Measurements from ENCODE around the gene KIF9.
"Not testable (repeated sequence)": the region's sequence is repeated elsewhere in the genome, so short reads cannot be mapped to it uniquely, and the experiment has no call there.

The KIF9 gene

DNA sequence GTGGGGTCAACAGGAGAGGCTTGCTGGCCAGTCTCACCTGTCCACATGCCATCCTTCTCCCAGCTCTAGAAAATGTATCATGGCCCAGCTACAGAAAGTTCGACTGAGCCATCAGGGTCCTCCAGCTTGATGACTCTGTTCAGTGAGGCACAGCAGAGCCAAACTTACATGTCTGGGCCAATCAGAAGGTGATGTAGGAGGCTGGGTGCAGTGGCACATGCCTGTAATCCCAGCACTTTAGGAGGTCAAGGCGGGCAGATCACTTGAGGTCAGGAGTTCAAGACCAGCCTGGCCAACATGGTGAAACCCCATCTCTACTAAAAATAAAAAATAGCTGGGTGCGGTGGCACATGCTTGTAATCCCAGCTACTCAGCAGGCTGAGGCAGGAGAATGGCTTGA is 31.5 kb downstream of the KIF9 start:
- not testable (repeated sequence) for H3K4me1 ChIP-seq (ENCODE audit: control insufficient read depth, insufficient read depth, low read length, poor library complexity, severe bottlenecking); H3K27ac ChIP-seq (ENCODE audit: low read depth, low read length, severe bottlenecking); H3K36me3 ChIP-seq (ENCODE audit: control insufficient read depth, insufficient read depth, low read length); H3K4me3 ChIP-seq (ENCODE audit: extremely low read depth, insufficient read depth, low read length, poor library complexity, severe bottlenecking); H3K9me3 ChIP-seq (ENCODE audit: control insufficient read depth, low read length)
- WGBS, 2 experiments (ENCODE audit: insufficient coverage in 2 of 2), result 66 to 76% methylated on average over 2 to 3 of the region's 3 CpGs

GRCh38 chr3:47250309-47251060 is 32.1 kb downstream of the KIF9 start:
- no peak overlapping the region for H3K27ac ChIP-seq (ENCODE audit: low read depth, low read length, severe bottlenecking)
- H3K9me3 ChIP-seq (ENCODE audit: control insufficient read depth, low read length), result no peaks in the 10 kb centered on the region
- H3K36me3 ChIP-seq (ENCODE audit: control insufficient read depth, insufficient read depth, low read length), result no peaks in the 10 kb centered on the region
- H3K4me3 ChIP-seq (ENCODE audit: extremely low read depth, insufficient read depth, low read length, poor library complexity, severe bottlenecking), result no peak overlapping the region
- WGBS, 2 experiments (ENCODE audit: insufficient coverage in 2 of 2), result 73 to 86% methylated on average over 1 to 6 of the region's 7 CpGs
- H3K4me1 ChIP-seq (ENCODE audit: control insufficient read depth, insufficient read depth, low read length, poor library complexity, severe bottlenecking), result no peaks in the 10 kb centered on the region

DNA sequence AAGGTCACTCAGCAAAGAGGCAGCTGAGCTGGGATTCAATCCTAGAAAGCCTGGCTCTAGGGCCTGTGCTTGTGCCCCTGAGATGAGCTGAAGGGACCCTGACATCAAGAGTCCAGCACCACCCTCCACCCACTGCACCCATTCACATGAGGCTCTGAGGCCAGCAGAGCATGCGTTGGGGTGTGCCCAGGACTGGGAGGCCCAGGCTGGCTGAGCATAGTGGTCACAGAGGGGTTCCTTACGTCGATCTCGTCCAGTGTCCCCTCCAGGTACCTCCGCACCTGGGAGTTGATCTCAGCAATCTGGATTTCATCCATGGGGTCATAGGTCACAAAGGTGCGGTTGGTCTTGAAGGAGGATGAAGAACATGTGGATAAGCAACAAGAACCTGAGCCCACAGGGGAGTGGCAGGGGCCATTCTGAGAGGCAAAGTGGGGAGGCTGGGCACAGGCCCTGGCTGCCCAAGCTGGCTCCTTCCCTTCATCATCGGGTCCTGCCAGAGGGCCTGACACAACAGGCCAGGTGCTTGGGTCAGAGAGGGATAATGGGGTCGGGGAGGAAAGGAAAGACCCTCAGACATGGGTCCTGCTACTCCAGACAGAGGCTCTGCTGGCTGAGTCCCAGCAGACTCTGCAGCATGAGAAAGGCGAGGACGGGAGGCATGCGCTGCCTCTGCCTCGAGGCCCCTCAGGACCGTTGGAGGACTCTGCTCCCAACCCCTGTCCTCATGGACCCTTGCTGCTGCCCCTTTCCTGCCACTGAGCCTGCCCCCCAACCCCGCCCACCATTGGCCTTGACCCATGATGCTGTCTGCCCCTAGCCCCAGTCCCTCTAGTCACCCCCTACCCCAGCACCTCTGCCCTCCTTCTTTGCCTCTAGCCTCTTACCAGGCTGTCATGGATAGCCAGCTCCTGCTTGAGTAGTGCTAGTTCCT is 35.2 kb downstream of the KIF9 start:
- Histone ChIP-seq H3K4me3 (ENCODE audit: extremely low read depth, insufficient read depth, low read length, poor library complexity, severe bottlenecking) (no peak overlapping the region), H3K9me3 (ENCODE audit: control insufficient read depth, low read length) (no peaks in the 10 kb centered on the region), H3K36me3 (ENCODE audit: control insufficient read depth, insufficient read depth, low read length) (no peaks in the 10 kb centered on the region), H3K27ac (ENCODE audit: low read depth, low read length, severe bottlenecking) (no peak overlapping the region), H3K4me1 (ENCODE audit: control insufficient read depth, insufficient read depth, low read length, poor library complexity, severe bottlenecking) (no peaks in the 10 kb centered on the region)
- 88 to 97% methylated on average over 13 to 14 of the region's 14 CpGs for whole genome bisulfite sequencing, 2 experiments (ENCODE audit: insufficient coverage in 2 of 2)

GRCh38 chr3:47245271-47245670 is 37.3 kb downstream of the KIF9 start:
- Histone ChIP-seq H3K27ac (ENCODE audit: low read depth, low read length, severe bottlenecking) (no peak overlapping the region), H3K4me1 (ENCODE audit: control insufficient read depth, insufficient read depth, low read length, poor library complexity, severe bottlenecking) (no peaks in the 10 kb centered on the region), H3K36me3 (ENCODE audit: control insufficient read depth, insufficient read depth, low read length) (no peaks in the 10 kb centered on the region), H3K4me3 (ENCODE audit: extremely low read depth, insufficient read depth, low read length, poor library complexity, severe bottlenecking) (no peak overlapping the region), H3K9me3 (ENCODE audit: control insufficient read depth, low read length) (no peaks in the 10 kb centered on the region)
- WGBS, 2 experiments (ENCODE audit: insufficient coverage in 2 of 2), result 90 to 96% methylated on average over 2 of the region's 2 CpGs

DNA sequence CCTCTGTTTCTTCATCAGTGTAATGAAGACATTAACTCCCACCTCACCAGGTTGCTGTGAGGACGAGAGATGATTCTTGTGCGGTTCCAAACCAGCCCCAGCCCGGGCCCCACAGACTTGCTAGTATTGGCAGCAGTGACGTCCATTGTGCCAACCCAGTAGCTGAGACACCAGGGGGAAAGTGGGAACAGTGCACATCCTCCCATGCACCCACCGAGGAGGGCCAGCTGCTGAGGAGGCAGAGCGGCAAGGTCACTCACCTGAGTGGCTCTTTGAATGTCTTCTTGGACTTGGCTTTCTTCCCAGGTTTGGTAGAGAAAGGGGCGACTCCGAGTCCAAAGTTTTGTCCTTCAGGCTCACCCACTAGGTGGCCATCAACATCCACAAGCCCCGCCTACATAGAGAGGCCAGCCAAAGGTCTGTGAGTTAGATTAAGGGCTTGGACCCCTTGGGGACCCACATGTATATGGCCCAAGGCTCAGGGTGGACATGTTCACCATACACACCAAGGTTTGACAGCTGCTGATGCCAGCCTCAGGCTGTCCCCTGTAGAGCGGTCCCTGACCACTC is 38.0 kb downstream of the KIF9 start:
- H3K27ac ChIP-seq (ENCODE audit: low read depth, low read length, severe bottlenecking), result no peak overlapping the region
- WGBS, 2 experiments (ENCODE audit: insufficient coverage in 2 of 2), result 94% methylated on average over 7 to 8 of the region's 10 CpGs
- H3K36me3 ChIP-seq (ENCODE audit: control insufficient read depth, insufficient read depth, low read length), result no peaks in the 10 kb centered on the region
- H3K4me1 ChIP-seq (ENCODE audit: control insufficient read depth, insufficient read depth, low read length, poor library complexity, severe bottlenecking), result no peaks in the 10 kb centered on the region
- no peaks in the 10 kb centered on the region for H3K9me3 ChIP-seq (ENCODE audit: control insufficient read depth, low read length)
- no peak overlapping the region for H3K4me3 ChIP-seq (ENCODE audit: extremely low read depth, insufficient read depth, low read length, poor library complexity, severe bottlenecking)

DNA sequence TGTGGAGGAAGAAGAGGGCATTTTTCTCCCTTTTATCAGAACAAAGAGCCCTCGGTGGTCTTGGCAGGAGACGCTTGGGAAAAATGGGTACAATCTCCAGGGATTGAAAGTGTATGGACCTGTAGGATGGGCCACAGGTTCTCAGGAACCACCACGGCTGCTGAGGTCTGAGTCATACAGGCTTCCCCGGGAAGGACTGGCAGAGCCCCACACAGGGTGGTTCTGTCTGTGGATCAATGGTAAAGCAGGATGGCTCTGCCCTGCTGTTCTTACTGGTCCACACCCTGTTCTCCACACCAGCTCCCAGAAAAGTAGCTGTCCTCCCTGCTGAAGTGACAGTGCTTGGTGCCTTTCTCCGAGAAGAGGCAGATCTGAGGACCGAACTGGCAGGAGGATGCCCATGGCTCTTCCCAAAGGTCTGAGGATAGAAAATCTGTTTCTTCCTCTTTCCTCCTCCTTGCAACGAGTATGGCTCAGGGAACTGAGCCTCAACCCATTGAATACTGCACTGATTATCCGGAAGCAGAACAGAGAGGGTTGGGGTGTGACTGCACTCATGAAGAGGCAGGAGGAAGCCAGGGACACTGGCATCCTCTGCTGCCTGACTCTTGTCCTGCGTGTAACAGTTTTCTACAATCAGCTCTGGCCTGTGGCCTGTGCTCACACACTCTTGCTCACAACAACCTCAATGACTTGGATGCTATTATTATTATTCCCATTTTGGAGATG is 39.0 kb downstream of the KIF9 start:
- no peak overlapping the region for H3K27ac ChIP-seq (ENCODE audit: low read depth, low read length, severe bottlenecking)
- H3K4me1 ChIP-seq (ENCODE audit: control insufficient read depth, insufficient read depth, low read length, poor library complexity, severe bottlenecking), result no peaks in the 10 kb centered on the region
- H3K36me3 ChIP-seq (ENCODE audit: control insufficient read depth, insufficient read depth, low read length), result no peaks in the 10 kb centered on the region
- H3K9me3 ChIP-seq (ENCODE audit: control insufficient read depth, low read length), result no peaks in the 10 kb centered on the region
- H3K4me3 ChIP-seq (ENCODE audit: extremely low read depth, insufficient read depth, low read length, poor library complexity, severe bottlenecking), result no peak overlapping the region
- WGBS, 2 experiments (ENCODE audit: insufficient coverage in 2 of 2), result 88 to 91% methylated on average over 7 of the region's 9 CpGs

DNA sequence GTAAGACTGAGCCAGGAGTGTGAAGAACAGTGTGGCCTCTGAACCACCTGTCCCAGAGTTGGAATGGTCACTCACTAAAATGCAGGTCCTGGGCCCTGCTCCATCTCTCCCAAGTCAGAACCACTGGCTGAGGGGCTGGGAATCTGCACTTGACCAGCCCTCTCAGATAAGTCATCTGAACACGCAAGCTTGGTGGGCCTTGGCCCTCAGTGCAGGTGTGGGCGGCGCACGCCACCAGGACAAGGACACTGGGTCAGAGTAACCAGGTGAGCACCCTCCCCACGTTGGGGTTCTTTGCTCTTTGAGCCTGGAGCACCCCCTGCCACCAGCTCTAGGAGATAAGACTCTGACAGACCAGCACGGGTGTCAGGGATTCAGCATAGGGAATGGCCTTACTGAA is 42.7 kb downstream of the KIF9 start:
- 86 to 100% methylated on average over 5 to 6 of the region's 6 CpGs for WGBS, 2 experiments (ENCODE audit: insufficient coverage in 2 of 2)
- no peaks in the 10 kb centered on the region for H3K9me3 ChIP-seq (ENCODE audit: control insufficient read depth, low read length)
- H3K4me1 ChIP-seq (ENCODE audit: control insufficient read depth, insufficient read depth, low read length, poor library complexity, severe bottlenecking), result peaks cover 7% of the 10 kb centered on the region
- H3K4me3 ChIP-seq (ENCODE audit: extremely low read depth, insufficient read depth, low read length, poor library complexity, severe bottlenecking), result no peak overlapping the region
- H3K36me3 ChIP-seq (ENCODE audit: control insufficient read depth, insufficient read depth, low read length), result no peaks in the 10 kb centered on the region
- no peak overlapping the region for H3K27ac ChIP-seq (ENCODE audit: low read depth, low read length, severe bottlenecking)

GRCh38 chr3:47238017-47238416 is 44.6 kb downstream of the KIF9 start:
- Histone ChIP-seq H3K4me1 (ENCODE audit: control insufficient read depth, insufficient read depth, low read length, poor library complexity, severe bottlenecking) (peaks cover 9% of the 10 kb centered on the region), H3K36me3 (ENCODE audit: control insufficient read depth, insufficient read depth, low read length) (no peaks in the 10 kb centered on the region), H3K9me3 (ENCODE audit: control insufficient read depth, low read length) (no peaks in the 10 kb centered on the region), H3K27ac (ENCODE audit: low read depth, low read length, severe bottlenecking) (no peak overlapping the region), H3K4me3 (ENCODE audit: extremely low read depth, insufficient read depth, low read length, poor library complexity, severe bottlenecking) (no peak overlapping the region)
- 100% methylated on average over 1 of the region's 3 CpGs for WGBS, 2 experiments (ENCODE audit: insufficient coverage in 2 of 2)

- Histone ChIP-seq H3K4me3 (ENCODE audit: extremely low read depth, insufficient read depth, low read length, poor library complexity, severe bottlenecking) (no peak overlapping the region), H3K27ac (ENCODE audit: low read depth, low read length, severe bottlenecking) (no peak overlapping the region), H3K9me3 (ENCODE audit: control insufficient read depth, low read length) (no peaks in the 10 kb centered on the region), H3K36me3 (ENCODE audit: control insufficient read depth, insufficient read depth, low read length) (no peaks in the 10 kb centered on the region), H3K4me1 (ENCODE audit: control insufficient read depth, insufficient read depth, low read length, poor library complexity, severe bottlenecking) (peaks cover 4% of the 10 kb centered on the region)
- WGBS, 2 experiments (ENCODE audit: insufficient coverage in 2 of 2), result 80% methylated on average over 1 of the region's 1 CpG; no CpG with 5 or more reads in 1 of the 2 experiments
These were observed 54.5 kb downstream of the KIF9 start for GRCh38 chr3:47228088-47228487.

- H3K36me3 ChIP-seq (ENCODE audit: control insufficient read depth, insufficient read depth, low read length), result no peaks in the 10 kb centered on the region
- H3K4me3 ChIP-seq (ENCODE audit: extremely low read depth, insufficient read depth, low read length, poor library complexity, severe bottlenecking), result no peak overlapping the region
- H3K9me3 ChIP-seq (ENCODE audit: control insufficient read depth, low read length), result no peaks in the 10 kb centered on the region
- H3K4me1 ChIP-seq (ENCODE audit: control insufficient read depth, insufficient read depth, low read length, poor library complexity, severe bottlenecking), result peaks cover 4% of the 10 kb centered on the region
- no peak overlapping the region for H3K27ac ChIP-seq (ENCODE audit: low read depth, low read length, severe bottlenecking)
- WGBS, 2 experiments (ENCODE audit: insufficient coverage in 2 of 2), result 91 to 94% methylated on average over 6 to 7 of the region's 7 CpGs
These were observed 54.9 kb downstream of the KIF9 start for GRCh38 chr3:47227678-47228077.
